ENCODE results near the gene ANK3.
A peak's percentile ranks its signal among the peaks of the same experiment; 100 is the strongest.

ANK3 gene

GRCh38 chr10:60389413-60390025 lies at the start of gene ANK3:
TSS of gene ANK3 (minus strand) at chr10:60389875. CDS start at chr10:60389538, 337 bp downstream.
- DNase-seq: no peak

- DNase-seq: peak; percentile 58 to 69
Measured at GRCh38 chr10:60434418-60435046, 44.9 kb upstream of the ANK3 start.

- DNase-seq: peak in 1 of 2 experiments; percentile 21
Measured at GRCh38 chr10:60433684-60434083, 44.0 kb upstream of the ANK3 start.

GRCh38 chr10:60430836-60431597 lies 41.3 kb upstream of the ANK3 start:
- no peak for DNase-seq

GRCh38 chr10:60430017-60430416 lies 40.3 kb upstream of the ANK3 start:
- DNase-seq: peak in 1 of 2 experiments; percentile 56

GRCh38 chr10:60429084-60429849 lies 39.6 kb upstream of the ANK3 start:
- peak in 1 of 2 experiments; percentile 6 for DNase-seq

- no peak for DNase-seq
Measured at GRCh38 chr10:60428387-60428737, 38.7 kb upstream of the ANK3 start.

GRCh38 chr10:60427709-60428386 lies 38.2 kb upstream of the ANK3 start:
- DNase-seq: no peak

GRCh38 chr10:60427148-60427547 lies 37.5 kb upstream of the ANK3 start:
- DNase-seq: no peak

- DNase-seq: no peak
Measured at GRCh38 chr10:60426425-60426824, 36.8 kb upstream of the ANK3 start.

GRCh38 chr10:60425392-60426110 lies 35.9 kb upstream of the ANK3 start:
- DNase-seq: no peak

GRCh38 chr10:60424971-60425370 lies 35.3 kb upstream of the ANK3 start:
- no peak for DNase-seq

GRCh38 chr10:60423920-60424319 lies 34.2 kb upstream of the ANK3 start:
- no peak for DNase-seq

- DNase-seq: no peak
Measured at GRCh38 chr10:60422809-60423208, 33.1 kb upstream of the ANK3 start.

- no peak for DNase-seq
Measured at GRCh38 chr10:60420991-60421894, 31.6 kb upstream of the ANK3 start.

GRCh38 chr10:60419249-60419648 lies 29.6 kb upstream of the ANK3 start:
- DNase-seq: no peak

- DNase-seq: no peak
Measured at GRCh38 chr10:60417901-60418300, 28.2 kb upstream of the ANK3 start.

- no peak for DNase-seq
Measured at GRCh38 chr10:60417024-60417423, 27.3 kb upstream of the ANK3 start.

GRCh38 chr10:60414877-60415585 lies 25.4 kb upstream of the ANK3 start:
- no peak for DNase-seq

- no peak for DNase-seq
Measured at GRCh38 chr10:60414111-60414510, 24.4 kb upstream of the ANK3 start.
